Measurements from ENCODE around the gene CCDC124.
"Not testable (repeated sequence)": the region's sequence is repeated elsewhere in the genome, so short reads cannot be mapped to it uniquely, and the experiment has no call there.

Gene CCDC124, protein sequence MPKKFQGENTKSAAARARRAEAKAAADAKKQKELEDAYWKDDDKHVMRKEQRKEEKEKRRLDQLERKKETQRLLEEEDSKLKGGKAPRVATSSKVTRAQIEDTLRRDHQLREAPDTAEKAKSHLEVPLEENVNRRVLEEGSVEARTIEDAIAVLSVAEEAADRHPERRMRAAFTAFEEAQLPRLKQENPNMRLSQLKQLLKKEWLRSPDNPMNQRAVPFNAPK

DNA sequence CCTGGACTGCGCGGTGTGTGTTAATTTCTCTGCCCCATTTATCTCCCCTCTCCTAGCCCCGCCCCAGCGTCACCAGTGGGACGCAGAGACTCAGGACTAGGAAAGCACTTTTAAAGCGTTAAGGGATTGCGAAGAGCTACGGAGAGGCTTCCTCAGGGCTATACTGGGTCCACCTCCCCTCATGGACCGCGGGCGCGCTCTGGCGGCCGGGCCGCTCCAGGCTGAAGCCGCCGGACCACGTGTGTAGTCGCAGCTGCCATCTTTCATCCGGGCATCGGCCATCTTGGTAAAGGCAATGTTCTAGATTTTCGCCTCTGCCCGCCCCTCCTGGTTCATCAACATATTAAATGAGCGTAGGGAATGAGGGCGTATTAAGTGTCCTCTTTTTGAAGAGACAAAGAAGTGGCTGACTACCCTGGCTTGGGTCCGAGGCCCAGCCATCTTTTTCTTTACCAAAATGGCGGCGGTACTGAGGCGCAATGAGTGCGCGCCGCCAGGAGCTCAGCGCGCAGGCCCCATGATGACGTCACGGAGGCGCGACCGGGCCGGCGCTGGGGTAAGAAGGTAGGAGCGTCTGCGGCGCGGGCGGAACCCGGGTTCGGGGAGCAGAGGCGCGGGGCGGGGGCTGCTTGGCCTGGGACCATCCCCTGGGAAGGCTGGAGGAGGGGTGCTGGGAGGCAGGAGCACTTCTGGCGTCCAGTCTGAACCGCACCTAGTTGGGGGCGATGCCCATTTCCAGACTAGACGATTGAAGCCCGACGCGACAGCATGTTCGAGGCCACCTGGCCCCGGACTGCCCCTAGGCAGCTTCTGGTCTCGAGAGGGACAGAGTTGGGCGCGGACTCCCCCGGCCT lies at the start of gene CCDC124:
Gene CCDC124 (plus strand): TSS at position 531 of the 854 bp plus-strand sequence. CDS start 3,406 bp downstream, outside the sequence.
- DNase-seq = peak; percentile 88

DNA sequence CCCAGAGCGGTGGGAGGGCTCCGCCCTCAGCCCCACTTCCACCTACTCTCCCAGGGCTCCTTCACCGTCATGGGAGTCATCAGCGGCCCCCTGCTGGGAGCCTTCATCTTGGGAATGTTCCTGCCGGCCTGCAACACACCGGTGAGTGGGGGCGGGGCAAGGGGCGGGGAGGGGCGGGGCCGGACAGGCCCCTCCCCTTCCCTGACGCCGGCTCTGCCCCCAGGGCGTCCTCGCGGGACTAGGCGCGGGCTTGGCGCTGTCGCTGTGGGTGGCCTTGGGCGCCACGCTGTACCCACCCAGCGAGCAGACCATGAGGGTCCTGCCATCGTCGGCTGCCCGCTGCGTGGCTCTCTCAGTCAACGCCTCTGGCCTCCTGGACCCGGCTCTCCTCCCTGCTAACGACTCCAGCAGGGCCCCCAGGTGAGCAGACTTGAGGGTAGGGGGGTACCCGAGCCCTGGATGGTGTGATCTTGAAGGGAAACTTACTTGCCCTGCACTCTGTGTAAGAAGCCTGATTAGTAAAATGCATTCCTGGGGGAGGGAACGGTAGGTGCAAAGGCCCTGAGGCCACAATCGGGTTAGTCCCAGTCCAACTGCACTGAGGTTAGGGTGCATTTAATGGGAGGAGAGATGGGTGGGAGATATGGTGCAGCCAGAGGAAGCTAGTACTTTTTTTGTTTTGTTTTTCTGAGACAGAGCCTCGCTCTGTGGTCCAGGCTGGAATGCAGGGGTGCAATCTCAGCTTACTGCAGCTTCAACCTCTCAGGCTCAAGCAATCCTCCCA lies 49.0 kb upstream of the CCDC124 start:
- DNase-seq = no peak

DNA sequence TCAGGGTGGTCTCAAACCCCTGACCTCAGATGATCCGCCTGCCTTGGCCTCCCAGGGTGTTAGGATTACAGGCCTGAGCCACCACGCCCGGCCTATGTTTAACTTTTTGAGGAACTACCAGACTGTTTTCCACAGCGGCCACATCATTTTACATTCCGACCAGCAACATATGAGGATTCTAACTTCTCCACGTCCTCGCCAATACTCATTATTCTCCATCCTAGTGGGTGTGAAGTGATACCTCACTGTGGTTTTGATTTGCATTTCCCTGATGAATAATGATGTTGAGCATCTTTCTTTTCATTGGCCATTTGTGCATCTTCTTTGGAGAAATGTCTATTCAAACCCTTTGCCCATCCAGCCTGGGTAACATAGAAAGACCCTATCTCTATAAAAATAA lies 46.3 kb upstream of the CCDC124 start:
- DNase-seq = no peak

DNA sequence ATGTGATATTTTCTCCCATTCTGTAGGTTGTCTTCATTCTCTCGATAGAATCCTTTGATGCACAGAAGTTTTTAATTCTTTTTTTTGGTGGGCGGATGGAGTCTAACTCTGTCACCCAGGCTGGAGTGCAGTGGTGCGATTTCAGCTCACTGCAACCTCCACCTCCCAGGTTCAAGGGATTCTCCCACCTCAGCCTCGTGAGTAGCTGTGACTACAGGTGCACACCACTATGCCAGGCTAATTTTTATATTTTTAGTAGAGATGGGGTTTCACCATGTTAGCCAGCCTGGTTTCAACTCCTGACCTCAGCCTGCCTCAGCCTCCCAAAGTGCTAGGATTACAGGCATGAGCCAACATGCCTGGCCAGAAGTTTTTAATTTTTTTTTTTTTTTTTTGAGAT lies 45.6 kb upstream of the CCDC124 start:
- not testable (repeated sequence) for DNase-seq

DNA sequence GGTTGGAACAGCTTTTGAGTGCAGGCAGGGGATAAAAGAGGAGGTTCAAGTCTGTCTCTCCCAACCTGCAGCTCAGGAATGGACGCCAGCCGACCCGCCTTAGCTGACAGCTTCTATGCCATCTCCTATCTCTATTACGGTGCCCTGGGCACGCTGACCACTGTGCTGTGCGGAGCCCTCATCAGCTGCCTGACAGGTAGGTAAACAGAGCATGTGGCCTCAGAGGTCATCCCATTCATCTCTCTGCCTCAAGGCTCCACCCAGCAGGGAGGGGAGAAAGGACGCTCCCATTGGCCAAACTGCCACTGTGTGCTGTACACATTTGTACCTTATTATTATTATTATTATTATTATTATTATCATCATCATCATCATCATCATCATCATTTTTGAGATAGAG lies 44.6 kb upstream of the CCDC124 start:
- no peak for DNase-seq

DNA sequence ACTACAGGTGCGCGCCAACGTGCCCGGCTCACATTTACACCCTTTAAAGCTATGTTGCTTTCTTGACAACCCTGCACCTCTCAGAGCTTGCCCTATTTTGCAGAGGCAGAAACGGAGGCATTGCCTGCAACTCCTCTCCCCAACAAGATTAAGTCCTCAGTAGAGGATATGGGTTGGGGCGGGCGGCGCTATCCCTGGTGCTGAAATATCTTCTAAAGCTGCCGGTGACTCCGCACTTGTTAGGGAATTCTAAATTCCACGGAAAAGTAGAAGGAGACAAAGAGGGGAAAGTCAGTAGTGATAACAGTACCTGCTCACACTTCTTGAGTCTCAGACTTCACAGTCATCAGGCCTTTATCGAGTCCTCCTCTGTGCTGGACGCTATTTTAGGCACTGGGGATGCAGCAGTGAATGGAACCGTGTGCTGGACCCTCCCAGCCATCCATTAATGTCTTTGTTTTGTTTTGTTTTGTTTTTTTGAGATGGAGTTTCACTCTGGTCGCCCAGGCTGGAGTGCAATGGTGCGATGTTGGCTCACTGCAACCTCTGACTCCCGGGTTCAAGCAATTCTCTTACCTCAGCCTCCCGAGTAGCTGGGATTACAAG lies 43.1 kb upstream of the CCDC124 start:
- DNase-seq = no peak

DNA sequence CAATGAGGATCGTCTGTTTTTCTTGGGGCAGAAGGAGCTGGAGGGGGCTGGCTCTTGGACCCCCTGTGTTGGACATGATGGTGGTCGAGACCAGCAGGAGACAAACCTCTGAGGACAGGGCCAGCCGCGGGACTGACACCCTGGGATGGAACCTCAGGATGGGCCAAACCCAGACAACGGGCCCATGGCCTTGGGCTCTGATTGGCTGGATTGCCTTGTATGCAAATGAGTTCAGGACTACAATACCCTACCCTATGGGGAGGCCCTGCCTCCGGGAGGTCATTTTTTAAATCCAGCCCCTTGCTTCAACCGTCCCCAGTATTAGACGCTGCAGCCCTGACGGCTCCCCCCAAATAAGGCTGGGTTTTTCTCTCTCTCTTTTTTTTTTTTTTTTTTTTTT lies 39.0 kb upstream of the CCDC124 start:
- DNase-seq = no peak

DNA sequence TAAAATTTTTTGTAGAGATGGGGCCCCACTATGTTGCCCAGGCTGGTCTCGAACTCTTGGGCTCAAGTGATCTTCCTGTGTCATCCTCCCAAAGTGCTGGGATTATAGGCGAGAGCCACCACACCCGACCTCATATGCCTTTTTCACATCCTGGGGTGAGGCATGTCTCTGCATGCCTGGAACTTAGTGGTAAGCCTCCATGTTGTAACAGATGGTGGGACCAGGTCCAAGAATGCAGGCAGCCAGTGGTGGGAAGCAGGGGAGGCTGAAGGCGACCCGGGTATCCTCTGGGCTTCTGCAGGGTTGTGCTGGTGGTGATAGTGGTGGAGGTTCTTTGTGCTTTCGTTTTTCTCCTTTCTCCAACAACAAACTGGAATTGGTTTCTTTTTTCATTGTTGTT lies 30.1 kb upstream of the CCDC124 start:
- DNase-seq = no peak

DNA sequence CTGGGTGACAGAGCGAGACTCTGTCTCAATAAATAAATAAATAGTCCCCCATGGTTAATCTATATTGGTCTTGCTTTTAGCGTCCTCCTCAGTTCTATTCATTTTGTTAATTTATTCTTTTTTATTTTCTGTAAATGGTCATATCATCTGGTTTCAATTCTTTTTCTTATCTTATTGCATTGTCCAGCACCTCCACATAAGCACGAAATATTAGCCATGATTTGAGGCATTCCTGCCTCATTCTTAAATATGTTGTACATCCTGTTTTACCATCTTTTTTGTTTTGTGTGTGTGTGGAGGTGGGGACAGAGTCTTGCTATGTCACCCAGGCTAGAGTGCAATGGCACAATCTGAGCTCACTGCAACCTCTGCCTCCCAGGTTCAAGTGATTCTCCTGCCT lies 24.6 kb upstream of the CCDC124 start:
- DNase-seq = no peak

DNA sequence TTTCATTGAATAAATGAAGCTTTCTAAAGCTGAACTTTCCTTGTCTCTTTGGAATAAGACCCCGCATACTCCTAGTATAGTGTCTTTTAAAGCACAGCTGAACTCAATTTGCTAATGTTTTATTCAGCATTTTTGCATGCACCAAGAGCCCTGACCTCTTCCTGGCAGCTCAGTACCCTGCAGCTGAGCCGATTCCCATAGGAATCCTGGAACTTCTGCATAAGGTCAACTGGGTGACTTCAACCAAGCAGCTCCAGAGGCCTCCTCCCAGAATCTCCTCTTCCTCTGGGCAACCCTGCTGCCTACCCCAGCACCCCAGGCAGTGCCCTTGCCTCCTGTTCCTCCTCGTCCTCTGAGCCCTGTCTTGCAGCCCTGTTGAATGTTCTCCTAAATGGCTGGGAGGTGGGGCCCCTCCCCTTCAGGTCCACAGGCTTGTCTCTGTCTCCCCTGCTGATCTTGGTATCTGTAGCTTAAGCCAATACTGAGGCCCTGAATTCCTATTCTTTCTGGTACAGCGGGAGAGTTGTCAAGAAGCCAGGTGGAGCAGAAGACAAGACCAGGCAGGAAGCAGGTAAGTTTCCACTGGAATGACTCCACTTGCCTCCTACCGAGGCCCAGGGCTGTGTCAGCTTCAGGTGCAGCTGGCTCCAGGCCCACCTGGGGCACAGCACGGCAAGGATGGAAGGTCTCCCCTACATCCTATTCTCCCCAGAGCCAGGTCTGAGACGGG lies 23.6 kb upstream of the CCDC124 start:
- no peak for DNase-seq

DNA sequence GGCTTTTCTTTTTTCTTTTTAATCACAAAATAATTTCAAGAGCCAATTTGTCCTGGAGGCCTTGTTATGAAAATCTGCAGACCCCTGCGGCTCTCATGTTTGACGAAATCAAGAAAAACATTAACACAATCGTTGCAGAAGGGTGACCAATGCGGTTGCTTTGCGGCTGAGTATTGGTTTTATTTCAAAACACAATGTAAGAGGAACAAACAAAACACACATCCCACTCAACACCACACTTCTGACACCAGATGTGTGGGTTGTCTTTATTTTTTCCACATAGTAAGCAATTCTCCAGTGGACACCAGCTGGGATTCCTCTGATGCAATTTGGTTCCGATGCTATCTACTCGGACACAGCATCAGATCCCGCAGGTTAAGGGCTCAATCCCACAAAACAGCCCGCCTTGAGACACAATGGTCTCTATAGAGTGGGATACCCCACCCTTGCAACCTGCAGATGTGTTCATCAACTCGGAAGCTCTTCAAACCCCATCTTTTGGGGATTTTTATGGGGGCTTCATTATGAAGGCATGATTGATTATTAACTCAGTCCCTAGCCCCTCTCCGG lies 21.9 kb upstream of the CCDC124 start:
- DNase-seq = no peak

DNA sequence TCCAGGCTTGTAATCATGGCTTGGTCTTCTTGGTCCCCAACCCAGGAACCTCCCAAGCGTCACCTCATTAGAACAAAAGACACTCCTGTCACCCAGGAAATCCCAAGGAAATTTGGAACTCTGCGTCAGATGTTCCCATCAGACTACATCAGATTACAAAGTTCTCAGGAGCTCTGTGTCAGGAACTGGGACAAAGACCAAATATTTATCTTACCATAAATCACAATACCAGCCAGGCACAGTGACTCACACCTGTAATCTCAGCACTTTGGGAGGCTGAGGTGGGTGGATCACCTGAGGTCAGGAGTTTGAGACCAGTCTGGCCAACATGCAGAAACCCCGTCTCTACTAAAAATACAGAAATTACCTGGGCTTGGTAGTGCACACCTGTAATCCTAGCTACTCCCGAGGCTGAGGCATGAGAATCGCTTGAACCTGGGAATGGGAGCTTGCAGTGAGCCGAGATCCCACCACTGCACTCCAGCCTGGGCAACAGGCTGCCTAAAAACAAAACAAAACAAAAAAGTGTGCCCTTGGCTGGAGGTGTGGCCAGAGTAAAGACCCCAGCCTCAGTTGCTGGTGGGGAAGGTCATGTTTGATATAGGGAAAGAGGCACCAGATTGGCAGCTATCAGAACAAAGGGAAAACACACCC lies 16.7 kb upstream of the CCDC124 start:
- DNase-seq = no peak

DNA sequence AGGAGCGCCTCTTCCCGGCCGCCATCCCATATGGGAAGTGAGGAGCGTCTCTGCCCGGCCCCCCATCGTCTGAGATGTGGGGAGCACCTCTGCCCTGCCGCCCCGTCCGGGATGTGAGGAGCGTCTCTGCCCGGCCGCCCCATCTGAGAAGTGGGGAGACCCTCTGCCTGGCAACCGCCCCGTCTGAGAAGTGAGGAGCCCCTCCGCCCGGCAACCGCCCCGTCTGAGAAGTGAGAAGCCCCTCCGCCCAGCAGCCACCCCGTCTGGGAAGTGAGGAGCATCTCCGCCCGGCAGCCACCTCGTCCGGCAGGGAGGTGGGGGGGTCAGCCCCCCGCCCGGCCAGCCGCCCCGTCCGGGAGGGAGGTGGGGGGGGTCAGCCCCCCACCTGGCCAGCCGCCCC lies 14.7 kb upstream of the CCDC124 start:
- DNase-seq = not testable (repeated sequence)

DNA sequence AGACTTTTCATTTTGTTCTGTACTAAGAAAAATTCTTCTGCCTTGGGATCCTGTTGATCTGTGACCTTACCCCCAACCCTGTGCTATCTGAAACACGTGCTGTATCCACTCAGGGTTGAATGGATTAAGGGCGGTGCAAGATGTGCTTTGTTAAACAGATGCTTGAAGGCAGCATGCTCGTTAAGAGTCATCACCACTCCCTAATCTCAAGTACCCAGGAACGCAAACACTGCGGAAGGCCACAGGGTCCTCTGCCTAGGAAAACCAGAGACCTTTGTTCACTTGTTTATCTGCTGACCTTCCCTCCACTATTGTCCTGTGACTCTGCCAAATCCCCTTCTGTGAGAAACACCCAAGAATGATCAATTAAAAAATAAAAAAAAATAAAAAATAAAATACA lies 13.7 kb upstream of the CCDC124 start:
- DNase-seq = not testable (repeated sequence)

DNA sequence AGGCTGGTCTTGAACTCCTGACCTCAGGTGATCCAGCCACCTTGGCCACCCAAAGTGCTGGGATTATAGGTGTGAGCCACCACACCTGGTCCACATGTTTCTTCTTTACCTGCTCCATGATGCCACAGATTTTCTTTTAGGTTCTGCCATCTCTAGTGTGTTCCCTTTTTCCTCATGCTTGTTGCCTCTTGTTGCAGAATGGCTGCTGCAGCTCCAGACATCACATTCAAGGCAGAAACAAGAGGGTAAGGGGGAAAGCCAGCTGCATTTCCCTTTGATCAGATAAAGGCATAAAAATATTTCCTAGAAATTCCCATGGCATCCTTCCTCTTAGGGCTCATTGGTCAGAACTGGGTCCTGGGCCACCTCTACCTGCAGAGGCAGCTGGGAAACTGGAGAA lies 12.3 kb upstream of the CCDC124 start:
- no peak for DNase-seq

DNA sequence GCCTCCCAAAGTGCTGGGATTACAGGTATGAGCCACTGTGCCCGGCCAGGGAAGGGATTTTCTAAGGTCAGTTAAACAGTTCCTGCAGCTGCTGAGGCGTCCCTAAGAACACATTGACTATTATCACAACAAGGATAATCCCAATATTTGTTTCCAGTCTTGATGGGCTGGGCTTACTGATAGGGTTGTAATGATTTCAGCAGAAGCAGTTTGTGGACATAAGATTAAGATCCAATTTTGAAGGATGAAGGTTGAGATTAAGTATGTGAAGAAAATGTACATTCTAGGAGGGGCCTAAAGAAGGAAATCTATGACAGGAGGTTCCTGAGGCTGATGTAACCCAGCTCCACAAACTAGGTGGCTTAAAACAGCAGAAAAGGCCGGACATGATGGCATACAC lies 10.7 kb upstream of the CCDC124 start:
- DNase-seq = no peak

DNA sequence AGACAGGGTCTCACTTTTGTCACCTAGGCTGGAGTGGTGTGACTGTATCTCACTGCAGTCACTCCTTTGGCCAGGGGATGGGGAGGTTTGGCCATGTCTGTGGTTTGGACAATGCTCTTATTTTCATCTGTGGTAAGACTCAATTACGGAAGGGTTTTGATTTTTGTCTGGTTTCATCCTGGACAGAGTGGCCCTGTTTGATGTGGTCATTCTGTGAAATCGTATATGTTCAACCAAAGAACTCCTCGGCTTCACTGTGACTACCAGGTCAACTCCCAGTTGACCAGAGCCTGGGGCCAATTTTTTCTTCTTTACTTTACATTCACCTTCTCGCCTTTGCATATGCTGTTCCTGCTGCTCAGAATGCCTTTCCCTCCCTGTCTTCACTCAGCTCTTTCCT lies 6.8 kb upstream of the CCDC124 start:
- no peak for DNase-seq

DNA sequence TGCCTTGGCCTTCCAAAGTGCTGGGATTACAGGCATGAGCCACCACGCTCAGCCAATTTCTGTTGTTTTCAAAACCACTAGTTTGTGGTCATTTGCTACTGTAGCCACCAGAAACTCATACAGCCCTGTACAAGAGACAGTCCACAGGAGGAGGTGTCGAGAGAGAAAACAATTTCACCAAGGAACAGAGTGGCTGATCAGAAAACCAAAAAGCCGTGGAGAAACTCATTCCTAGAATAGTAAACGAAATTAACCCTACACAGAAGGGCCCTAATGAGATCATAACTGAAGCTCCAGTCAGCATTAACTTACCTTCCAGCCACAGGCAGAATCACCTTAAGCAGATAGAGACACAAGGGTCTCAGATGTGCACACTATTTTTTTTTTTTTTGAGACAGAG lies 3.8 kb upstream of the CCDC124 start:
- DNase-seq = no peak

DNA sequence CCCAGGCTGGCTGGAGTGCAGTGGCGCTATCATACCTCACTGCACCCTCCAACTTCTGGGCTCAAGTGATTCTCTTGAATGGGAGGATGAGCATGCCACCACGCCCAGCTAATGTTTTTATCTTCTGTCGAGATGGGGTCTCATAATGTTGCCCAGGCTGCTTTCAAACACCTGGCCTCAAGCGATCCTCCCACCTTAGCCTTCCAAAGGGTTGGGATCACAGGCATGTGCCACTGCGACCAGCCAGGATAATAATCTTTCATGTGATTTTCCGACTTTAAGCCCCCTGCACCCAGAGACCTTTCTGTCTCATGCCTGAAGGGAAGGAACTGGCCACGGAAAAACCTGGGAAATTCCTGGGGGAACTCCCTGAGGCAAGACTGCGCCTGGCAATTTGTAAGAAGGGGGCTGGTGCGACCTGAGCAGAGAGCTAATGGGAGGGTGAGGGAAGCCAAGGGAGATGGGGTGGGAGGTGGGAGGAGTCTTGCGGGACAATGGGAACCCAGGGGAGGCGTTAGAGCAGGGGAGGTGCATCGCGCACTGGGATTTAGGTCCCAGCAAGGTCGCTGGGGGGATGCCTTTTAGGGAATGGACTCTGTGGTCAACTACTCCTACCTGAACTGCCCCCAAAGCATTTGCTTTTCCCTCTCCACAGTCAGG lies 1.2 kb upstream of the CCDC124 start:
- no peak for DNase-seq

DNA sequence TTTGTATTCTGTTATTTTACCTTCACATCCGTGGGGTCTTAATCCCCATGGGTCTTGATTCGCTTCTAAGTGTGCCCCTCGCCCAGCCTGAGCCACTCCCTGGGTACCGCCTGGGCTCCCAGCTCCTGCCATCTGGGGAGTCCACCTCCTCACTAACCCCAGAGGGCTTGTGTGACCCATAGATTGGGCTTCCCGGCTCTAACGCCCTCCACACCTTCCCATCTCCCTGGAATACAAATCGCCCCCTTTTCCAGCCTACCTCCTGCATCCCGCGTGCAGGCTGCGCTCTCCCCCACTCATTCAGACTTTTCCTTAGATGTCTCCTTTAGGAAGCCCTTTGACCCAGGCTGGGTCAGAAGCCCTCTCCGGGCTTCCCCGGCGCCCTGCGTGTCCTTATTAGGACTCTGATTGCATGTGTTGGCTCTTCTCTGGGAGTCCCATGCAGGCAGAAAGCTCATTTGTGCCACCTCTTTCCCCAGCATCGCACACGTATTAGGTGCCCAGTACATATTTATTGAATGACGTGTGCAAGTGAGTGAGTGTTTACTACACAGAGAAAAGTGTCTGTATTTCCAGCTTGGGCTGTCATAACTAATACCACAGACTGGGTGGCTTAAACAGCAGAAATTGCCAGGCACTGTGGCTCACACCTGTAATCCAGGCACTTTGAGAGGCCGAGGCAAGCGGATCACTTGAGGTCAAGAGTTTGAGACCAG lies 757 bp downstream of the CCDC124 start:
- no peak for DNase-seq
